ENCODE data around the gene DBI. TPM values are rescaled to one million over a fixed set of nuclear protein-coding genes. Genes with fewer than 3 reads are reported as not detected.

Gene DBI
- total RNA-seq, 1 donor, result 117 TPM

DNA sequence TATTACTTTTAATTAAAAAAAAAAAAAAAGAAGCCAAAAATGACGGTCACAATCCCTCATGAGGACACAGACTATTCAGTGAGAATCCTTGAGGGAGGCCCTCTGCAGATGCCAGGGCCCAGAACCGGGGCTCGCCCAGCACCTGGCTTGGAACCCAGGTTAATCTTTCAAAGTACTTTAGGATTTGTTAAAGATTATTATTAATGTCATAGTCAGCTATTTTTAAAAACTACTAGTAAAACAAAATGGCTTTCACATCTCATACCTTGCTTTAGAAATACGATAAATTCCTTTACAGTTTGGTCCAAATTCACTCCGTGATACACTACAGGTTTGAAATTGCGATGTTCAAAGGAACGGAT, 27.2 kb upstream of the DBI start:
- no peak overlapping the region for H3K4me3 ChIP-seq (ENCODE audit: low read depth, low read length)
- DNase-seq (ENCODE audit: low read depth), result no peak
- TF ChIP-seq, protein P1, sequence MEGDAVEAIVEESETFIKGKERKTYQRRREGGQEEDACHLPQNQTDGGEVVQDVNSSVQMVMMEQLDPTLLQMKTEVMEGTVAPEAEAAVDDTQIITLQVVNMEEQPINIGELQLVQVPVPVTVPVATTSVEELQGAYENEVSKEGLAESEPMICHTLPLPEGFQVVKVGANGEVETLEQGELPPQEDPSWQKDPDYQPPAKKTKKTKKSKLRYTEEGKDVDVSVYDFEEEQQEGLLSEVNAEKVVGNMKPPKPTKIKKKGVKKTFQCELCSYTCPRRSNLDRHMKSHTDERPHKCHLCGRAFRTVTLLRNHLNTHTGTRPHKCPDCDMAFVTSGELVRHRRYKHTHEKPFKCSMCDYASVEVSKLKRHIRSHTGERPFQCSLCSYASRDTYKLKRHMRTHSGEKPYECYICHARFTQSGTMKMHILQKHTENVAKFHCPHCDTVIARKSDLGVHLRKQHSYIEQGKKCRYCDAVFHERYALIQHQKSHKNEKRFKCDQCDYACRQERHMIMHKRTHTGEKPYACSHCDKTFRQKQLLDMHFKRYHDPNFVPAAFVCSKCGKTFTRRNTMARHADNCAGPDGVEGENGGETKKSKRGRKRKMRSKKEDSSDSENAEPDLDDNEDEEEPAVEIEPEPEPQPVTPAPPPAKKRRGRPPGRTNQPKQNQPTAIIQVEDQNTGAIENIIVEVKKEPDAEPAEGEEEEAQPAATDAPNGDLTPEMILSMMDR (IDR thresholded peaks at IDR 0.05; ENCODE audit: insufficient read depth, low read depth, low read length), result no peak

DNA sequence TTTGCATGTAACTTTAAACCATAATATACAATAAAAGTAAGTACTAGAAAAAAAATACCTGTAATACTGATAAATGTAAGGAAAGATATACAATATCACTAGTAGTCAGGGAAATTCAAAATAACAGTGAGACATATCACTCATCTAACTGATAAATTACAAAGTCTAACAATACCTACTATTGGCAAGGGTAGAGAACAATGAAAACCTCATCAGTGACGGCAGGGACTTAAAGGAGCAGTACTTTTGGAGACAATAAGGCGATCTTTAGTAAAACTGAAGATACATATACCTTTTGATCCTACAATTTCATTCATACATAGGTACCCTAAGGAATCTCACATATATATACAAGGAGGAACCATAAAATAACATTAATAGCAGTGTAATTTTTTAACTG, 25.1 kb upstream of the DBI start:
- DNase-seq (ENCODE audit: low read depth), result no peak
- TF ChIP-seq, protein P1 (IDR thresholded peaks at IDR 0.05; ENCODE audit: insufficient read depth, low read depth, low read length), result no peak
- H3K4me3 ChIP-seq (ENCODE audit: low read depth, low read length), result no peak overlapping the region

DNA sequence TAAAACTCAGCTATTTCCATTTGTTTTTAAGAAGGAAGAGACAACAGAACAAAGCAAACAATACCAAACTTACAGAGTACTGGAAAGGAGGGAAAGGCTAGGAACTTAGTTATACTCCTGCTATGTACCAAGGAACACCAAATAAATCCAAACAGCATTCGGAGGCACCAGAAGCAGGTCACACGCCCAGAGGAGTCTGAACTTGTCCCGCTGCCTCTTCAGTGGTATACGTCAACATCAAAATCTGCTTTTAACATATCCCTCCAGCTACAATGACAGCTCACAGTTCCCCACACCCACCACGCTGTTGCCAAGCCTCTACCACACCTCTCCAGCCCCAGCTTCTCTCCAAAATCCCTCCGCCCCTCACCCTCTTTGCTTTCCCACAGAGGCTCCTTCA, 17.5 kb upstream of the DBI start:
- TF ChIP-seq, protein P1 (IDR thresholded peaks at IDR 0.05; ENCODE audit: insufficient read depth, low read depth, low read length), result no peak
- no peak overlapping the region for H3K4me3 ChIP-seq (ENCODE audit: low read depth, low read length)
- DNase-seq (ENCODE audit: low read depth), result no peak

DNA sequence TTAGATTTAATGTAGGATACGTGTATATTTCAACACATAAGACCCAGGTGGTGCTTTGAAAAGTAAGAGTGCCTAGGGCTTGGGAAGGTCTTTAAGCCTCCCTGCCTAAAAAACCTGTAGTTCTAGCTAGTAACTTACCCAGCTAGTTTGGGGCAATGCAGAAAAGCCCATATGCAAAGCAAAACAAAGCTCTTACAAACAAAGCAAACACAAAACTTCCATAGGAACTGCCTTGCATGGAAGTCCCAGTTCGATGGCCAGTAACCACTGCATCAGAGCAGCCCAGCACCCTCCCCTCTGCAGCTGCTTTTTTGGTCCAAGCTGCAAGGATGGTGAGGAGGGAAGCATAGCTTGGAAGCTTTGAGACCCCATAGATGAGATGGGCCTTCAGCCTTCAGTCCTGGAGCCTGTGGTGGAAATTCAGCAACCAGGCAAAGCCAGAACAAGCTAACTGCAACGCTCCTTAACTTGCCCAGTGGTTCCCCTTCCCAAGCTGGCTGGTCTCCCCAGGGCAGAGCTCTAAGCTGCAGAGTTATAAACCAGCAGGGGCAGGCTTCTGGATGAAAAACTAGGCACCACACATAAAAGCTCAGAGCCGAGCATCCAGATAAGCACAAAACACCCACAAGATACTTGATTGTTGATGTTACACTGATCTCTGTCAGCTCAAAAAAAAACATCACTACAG, 16.3 kb upstream of the DBI start:
- H3K4me3 ChIP-seq (ENCODE audit: low read depth, low read length), result no peak overlapping the region
- TF ChIP-seq, protein P1 (IDR thresholded peaks at IDR 0.05; ENCODE audit: insufficient read depth, low read depth, low read length), result peak; percentile 15
- DNase-seq (ENCODE audit: low read depth), result peak; percentile 5

DNA sequence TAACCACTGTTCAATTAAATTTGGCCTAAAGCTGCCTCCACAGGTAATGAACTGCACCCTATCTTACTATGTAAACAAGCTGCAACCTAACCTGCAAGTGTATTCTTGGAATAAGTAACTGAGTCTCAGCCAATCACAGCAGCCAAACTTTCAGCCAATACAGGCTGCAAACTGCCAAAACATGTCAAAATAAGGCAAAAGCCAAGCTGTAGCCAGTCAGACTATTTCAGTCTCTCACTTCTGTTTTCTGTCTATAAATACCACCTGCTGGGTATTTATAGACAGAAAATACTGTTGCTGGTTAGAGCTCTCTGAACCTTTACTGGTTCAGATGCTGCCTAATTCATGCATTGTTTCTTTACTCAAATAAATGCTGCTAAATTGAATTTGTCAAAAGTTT, 14.4 kb upstream of the DBI start:
- TF ChIP-seq, protein P1 (IDR thresholded peaks at IDR 0.05; ENCODE audit: insufficient read depth, low read depth, low read length), result no peak
- no peak for DNase-seq (ENCODE audit: low read depth)
- H3K4me3 ChIP-seq (ENCODE audit: low read depth, low read length), result no peak overlapping the region

DNA sequence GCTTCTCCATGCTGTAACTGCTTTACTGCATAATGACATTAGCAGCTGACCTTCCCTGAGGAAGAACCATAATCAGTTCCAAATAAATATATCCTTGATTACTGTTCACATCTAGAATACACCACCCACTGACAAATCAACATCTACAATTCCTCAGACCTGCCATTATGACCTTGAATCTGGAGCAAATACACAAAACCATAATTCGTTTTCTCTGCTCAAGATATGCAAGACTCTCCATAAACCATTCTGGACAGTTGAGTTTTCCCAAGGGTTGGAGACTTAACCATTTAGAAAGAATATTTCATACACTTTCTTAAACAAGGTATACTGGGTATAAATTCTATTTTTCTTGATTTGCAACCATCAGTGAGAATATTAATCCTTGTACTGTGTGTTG, 11.9 kb upstream of the DBI start:
- no peak overlapping the region for H3K4me3 ChIP-seq (ENCODE audit: low read depth, low read length)
- TF ChIP-seq, protein P1 (IDR thresholded peaks at IDR 0.05; ENCODE audit: insufficient read depth, low read depth, low read length), result no peak

DNA sequence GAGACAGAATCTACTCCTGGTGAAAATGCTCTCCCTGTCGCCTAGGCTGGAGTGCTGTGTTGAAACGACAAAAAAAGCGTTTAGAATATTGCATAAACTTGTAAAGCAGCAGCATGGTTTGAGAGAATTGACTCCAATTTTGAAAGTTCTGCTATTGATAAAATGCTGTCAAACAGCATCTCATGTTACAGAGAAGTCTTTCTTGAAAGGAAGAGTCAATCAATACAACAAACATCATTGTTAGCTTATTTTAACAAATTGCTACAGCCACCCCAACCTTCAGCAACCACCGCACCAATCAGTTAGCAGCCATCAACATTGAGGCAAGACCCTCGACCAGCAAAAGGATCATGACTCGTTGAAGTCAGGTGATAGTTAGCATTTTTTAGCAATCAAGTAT, 7.0 kb upstream of the DBI start:
- no peak overlapping the region for H3K4me3 ChIP-seq (ENCODE audit: low read depth, low read length)
- DNase-seq (ENCODE audit: low read depth), result no peak
- TF ChIP-seq, protein P1 (IDR thresholded peaks at IDR 0.05; ENCODE audit: insufficient read depth, low read depth, low read length), result no peak

More for the DNA sequence above, 11.9 kb upstream of the DBI start:
- no peak for DNase-seq (ENCODE audit: low read depth)

Data from fibroblast of villous mesenchyme (primary cell).